Measurements from ENCODE around the gene TSPAN11.

DNA sequence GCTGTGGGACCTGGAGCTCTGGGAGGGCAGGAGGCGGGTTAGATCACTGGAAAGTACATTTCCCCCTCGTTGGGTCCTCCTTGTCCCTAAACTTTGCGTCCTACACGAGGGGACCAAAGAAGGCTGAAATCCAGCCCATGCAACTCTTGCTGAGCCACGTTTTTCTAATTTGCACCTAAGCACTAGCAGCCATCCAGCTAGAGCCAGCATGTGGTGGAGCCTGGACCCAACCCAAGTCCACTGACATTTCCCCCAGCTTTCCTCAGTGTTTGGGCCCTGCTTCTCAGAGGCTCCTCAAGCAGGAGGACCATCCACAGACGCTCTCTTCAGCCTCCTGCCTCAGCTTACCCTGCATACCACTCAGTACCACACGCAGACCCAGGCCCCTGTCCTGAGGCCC is 49.7 kb downstream of the TSPAN11 start:
- TF ChIP-seq, protein P1, sequence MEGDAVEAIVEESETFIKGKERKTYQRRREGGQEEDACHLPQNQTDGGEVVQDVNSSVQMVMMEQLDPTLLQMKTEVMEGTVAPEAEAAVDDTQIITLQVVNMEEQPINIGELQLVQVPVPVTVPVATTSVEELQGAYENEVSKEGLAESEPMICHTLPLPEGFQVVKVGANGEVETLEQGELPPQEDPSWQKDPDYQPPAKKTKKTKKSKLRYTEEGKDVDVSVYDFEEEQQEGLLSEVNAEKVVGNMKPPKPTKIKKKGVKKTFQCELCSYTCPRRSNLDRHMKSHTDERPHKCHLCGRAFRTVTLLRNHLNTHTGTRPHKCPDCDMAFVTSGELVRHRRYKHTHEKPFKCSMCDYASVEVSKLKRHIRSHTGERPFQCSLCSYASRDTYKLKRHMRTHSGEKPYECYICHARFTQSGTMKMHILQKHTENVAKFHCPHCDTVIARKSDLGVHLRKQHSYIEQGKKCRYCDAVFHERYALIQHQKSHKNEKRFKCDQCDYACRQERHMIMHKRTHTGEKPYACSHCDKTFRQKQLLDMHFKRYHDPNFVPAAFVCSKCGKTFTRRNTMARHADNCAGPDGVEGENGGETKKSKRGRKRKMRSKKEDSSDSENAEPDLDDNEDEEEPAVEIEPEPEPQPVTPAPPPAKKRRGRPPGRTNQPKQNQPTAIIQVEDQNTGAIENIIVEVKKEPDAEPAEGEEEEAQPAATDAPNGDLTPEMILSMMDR (IDR thresholded peaks at IDR 0.05; ENCODE audit: low read length): no peak
- TF ChIP-seq EZH2 (IDR thresholded peaks at IDR 0.05; ENCODE audit: borderline replicate concordance, low read length): no peak

Measured in OCI-LY1 (cell line).